OCI-LY3 (cell line): ENCODE data around the gene TTC4.

Experiments used
- H2AFZ ChIP-seq: fragments of 200-600, 300-600 bp; shearing (Covaris generic); 2 replicates; pipeline ENCODE4 v1.6.0; 2014; ENCODE audit warnings: antibody characterized with exemption, low read depth, low read length
- H3K27ac ChIP-seq: fragments of 200-600, 300-600 bp; sonication (generic); 2 replicates; pipeline ENCODE4 v1.5.1; 2014; ENCODE audit warnings: mild to moderate bottlenecking, low read length, moderate library complexity, mixed read lengths
- H3K27me3 ChIP-seq: fragments of 200-600, 300-600 bp; sonication (generic); 2 replicates; pipeline ENCODE4 v1.6.1; 2014; ENCODE audit warnings: low read depth, low read length, mixed read lengths
- H3K36me3 ChIP-seq: fragments of 200-600, 300-600 bp; sonication (generic); replicated peaks from 2 replicates; pipeline ENCODE3; 2014; ENCODE audit warnings: low read depth, low read length, mixed read lengths
- H3K4me1 ChIP-seq: fragments of 300-600, 200-600 bp; sonication (generic); 2 replicates; pipeline ENCODE4 v1.6.1; 2014; ENCODE audit warnings: low read length, mixed read lengths
- H3K4me2 ChIP-seq: fragments of 200-600, 300-600 bp; sonication (generic); 2 replicates; pipeline ENCODE4 v1.6.1; 2014; ENCODE audit warnings: low read length, mixed read lengths
- H3K4me3 ChIP-seq: fragments of 300-600, 200-600 bp; sonication (generic); 2 replicates; pipeline ENCODE4 v1.5.1; 2014; ENCODE audit warnings: antibody characterized with exemption, mild to moderate bottlenecking, low read length, moderate library complexity
- H3K79me2 ChIP-seq: fragments of 300-600, 200-600 bp; shearing (Covaris generic); 2 replicates; pipeline ENCODE4 v1.6.1; 2014; ENCODE audit warnings: mild to moderate bottlenecking, low read length, mixed read lengths
- H3K9ac ChIP-seq: fragments of 300-600, 200-600 bp; shearing (Covaris generic); 2 replicates; pipeline ENCODE4 v1.6.0; 2014; ENCODE audit warnings: mild to moderate bottlenecking, low read length, moderate library complexity
- H3K9me3 ChIP-seq: fragments of 200-600, 300-600 bp; shearing (Covaris generic); 2 replicates; pipeline ENCODE4 v1.6.1; 2014; ENCODE audit warnings: low read length, mixed read lengths; ENCODE audit not compliant: insufficient read depth
- H4K20me1 ChIP-seq: fragments of 200-600, 300-600 bp; sonication (generic); 2 replicates; pipeline ENCODE4 v1.6.1; 2016; ENCODE audit warnings: low read length, mixed read lengths; ENCODE audit not compliant: insufficient read depth
- EZH2phosphoT487 ChIP-seq: fragments of 200-600 bp; shearing (Covaris generic); IDR thresholded peaks from 2 replicates; pipeline ENCODE4 v1.6.1; 2018; ENCODE audit warnings: antibody characterized with exemption, mixed run types, low read depth
- TF ChIP-seq, protein P1 (sequence below): fragments of 200-600, 300-600 bp; sonication (generic); IDR thresholded peaks from 2 replicates; pipeline ENCODE4 v1.5.1; 2014; ENCODE audit warnings: antibody characterized with exemption, low read length, low read depth

TTC4 gene

GRCh38 chr1:54744696-54745095 is 29.0 kb downstream of the TTC4 start:
- TF ChIP-seq, protein P1, sequence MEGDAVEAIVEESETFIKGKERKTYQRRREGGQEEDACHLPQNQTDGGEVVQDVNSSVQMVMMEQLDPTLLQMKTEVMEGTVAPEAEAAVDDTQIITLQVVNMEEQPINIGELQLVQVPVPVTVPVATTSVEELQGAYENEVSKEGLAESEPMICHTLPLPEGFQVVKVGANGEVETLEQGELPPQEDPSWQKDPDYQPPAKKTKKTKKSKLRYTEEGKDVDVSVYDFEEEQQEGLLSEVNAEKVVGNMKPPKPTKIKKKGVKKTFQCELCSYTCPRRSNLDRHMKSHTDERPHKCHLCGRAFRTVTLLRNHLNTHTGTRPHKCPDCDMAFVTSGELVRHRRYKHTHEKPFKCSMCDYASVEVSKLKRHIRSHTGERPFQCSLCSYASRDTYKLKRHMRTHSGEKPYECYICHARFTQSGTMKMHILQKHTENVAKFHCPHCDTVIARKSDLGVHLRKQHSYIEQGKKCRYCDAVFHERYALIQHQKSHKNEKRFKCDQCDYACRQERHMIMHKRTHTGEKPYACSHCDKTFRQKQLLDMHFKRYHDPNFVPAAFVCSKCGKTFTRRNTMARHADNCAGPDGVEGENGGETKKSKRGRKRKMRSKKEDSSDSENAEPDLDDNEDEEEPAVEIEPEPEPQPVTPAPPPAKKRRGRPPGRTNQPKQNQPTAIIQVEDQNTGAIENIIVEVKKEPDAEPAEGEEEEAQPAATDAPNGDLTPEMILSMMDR = no peak
- no peak for TF ChIP-seq EZH2phosphoT487
- no peaks in the 10 kb centered on the region for H3K27me3 ChIP-seq
- no peak overlapping the region for H2AFZ ChIP-seq
- H3K79me2 ChIP-seq = no peaks in the 10 kb centered on the region
- no peaks in the 10 kb centered on the region for H4K20me1 ChIP-seq
- no peak overlapping the region for H3K4me2 ChIP-seq
- no peak overlapping the region for H3K4me3 ChIP-seq
- H3K36me3 ChIP-seq = peaks cover 6% of the 10 kb centered on the region
- no peak overlapping the region for H3K9ac ChIP-seq
- no peak overlapping the region for H3K27ac ChIP-seq
- no peaks in the 10 kb centered on the region for H3K4me1 ChIP-seq
- H3K9me3 ChIP-seq = no peaks in the 10 kb centered on the region

DNA sequence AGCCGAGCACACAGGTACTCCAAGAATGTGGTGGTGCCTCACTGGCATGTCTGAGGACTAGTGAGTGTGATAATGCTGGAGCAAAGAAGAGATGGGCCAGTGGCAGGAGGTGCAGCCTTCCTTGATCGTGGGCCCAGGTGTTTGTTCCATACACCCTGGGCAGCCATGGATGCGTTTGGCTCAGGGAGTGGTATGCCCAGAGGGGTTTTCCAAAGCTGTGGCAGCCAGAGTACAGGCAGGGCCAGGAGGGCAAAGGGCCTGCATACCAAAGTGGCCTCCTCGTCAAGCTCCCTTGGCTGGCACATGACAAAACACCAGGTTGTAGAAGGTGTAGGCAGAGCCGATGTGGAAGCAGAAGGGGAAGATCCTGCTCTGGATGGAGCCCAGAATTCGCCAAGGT is 29.6 kb downstream of the TTC4 start:
- no peak overlapping the region for H3K4me2 ChIP-seq
- no peaks in the 10 kb centered on the region for H4K20me1 ChIP-seq
- H3K9me3 ChIP-seq = no peaks in the 10 kb centered on the region
- H2AFZ ChIP-seq = no peak overlapping the region
- no peak overlapping the region for H3K9ac ChIP-seq
- TF ChIP-seq, protein P1 = no peak
- TF ChIP-seq EZH2phosphoT487 = no peak
- H3K4me3 ChIP-seq = no peak overlapping the region
- no peaks in the 10 kb centered on the region for H3K27me3 ChIP-seq
- no peak overlapping the region for H3K27ac ChIP-seq
- peaks cover 6% of the 10 kb centered on the region for H3K36me3 ChIP-seq
- no peaks in the 10 kb centered on the region for H3K79me2 ChIP-seq
- no peaks in the 10 kb centered on the region for H3K4me1 ChIP-seq

- Histone ChIP-seq H3K4me1 (no peaks in the 10 kb centered on the region), H4K20me1 (no peaks in the 10 kb centered on the region), H3K9me3 (no peaks in the 10 kb centered on the region), H3K9ac (no peak overlapping the region), H3K36me3 (peaks cover 6% of the 10 kb centered on the region), H3K27me3 (no peaks in the 10 kb centered on the region), H3K4me2 (no peak overlapping the region), H2AFZ (no peak overlapping the region), H3K4me3 (no peak overlapping the region), H3K27ac (no peak overlapping the region), H3K79me2 (no peaks in the 10 kb centered on the region)
- TF ChIP-seq, protein P1 = no peak
- TF ChIP-seq EZH2phosphoT487 = no peak
These were observed 30.2 kb downstream of the TTC4 start for GRCh38 chr1:54745864-54746263.

GRCh38 chr1:54748094-54748835 is 32.6 kb downstream of the TTC4 start:
- no peak overlapping the region for H3K27ac ChIP-seq
- no peak for TF ChIP-seq EZH2phosphoT487
- TF ChIP-seq, protein P1 = no peak
- H3K9me3 ChIP-seq = no peaks in the 10 kb centered on the region
- no peaks in the 10 kb centered on the region for H3K79me2 ChIP-seq
- H3K36me3 ChIP-seq = no peaks in the 10 kb centered on the region
- H3K4me1 ChIP-seq = no peaks in the 10 kb centered on the region
- H3K4me2 ChIP-seq = no peak overlapping the region
- no peaks in the 10 kb centered on the region for H3K27me3 ChIP-seq
- H3K4me3 ChIP-seq = no peak overlapping the region
- H2AFZ ChIP-seq = no peak overlapping the region
- no peak overlapping the region for H3K9ac ChIP-seq
- no peaks in the 10 kb centered on the region for H4K20me1 ChIP-seq
